IMR-90 (cell line): ENCODE measurements around the gene ZNF407. TPM values are rescaled to one million over a fixed set of nuclear protein-coding genes. Genes with fewer than 3 reads are reported as not detected.

Experiments
- ATAC-seq: fragments of 200-7000 bp; cut with Tn5 transposase; 2 replicates; pipeline ENCODE4 v1.9.1; 2020; ENCODE audit warnings: low read depth, mild to moderate bottlenecking, moderate library complexity
- BruUV-seq: library from RNA; stranded (reverse); fragments of 400-500 nt; replicated peaks from 2 replicates; lab custom pipeline; 2021; lab: Mats Ljungman, UMichigan
- CTCF ChIA-PET: fragments of 300-600 bp; formaldehyde crosslinking; extraction: SDS; loops from one replicate; lab custom pipeline; 2021; ENCODE audit warnings: antibody characterized with exemption; lab: Yijun Ruan, JAX
- POLR2A ChIA-PET: fragments of 300-600 bp; sonication (Branson Sonifier 250); formaldehyde crosslinking; loops from one replicate; lab custom pipeline; 2022; ENCODE audit warnings: antibody characterized with exemption; ENCODE audit not compliant: unreplicated experiment; lab: Charles Lee
- DNase-seq: peaks from one replicate; pipeline ENCODE4 v3.0.0; 2013
- H2AFZ ChIP-seq: replicated peaks from 2 replicates; pipeline ENCODE3; 2013; ENCODE audit warnings: low read length, mild to moderate bottlenecking; ENCODE audit not compliant: poor library complexity
- H2AK5ac ChIP-seq: 2 replicates; pipeline ENCODE4 v1.6.1; 2013; ENCODE audit warnings: low read depth, low read length, inconsistent platforms
- H2AK9ac ChIP-seq: replicated peaks from 2 replicates; pipeline ENCODE3; 2013; ENCODE audit warnings: mild to moderate bottlenecking, low read depth, low read length, moderate library complexity; ENCODE audit not compliant: poor library complexity
- H2BK120ac ChIP-seq: 2 replicates; pipeline ENCODE4 v1.6.1; 2013; ENCODE audit warnings: low read depth, low read length, inconsistent platforms
- H2BK15ac ChIP-seq: 3 replicates; pipeline ENCODE4 v1.6.1; 2013; ENCODE audit warnings: low read depth, low read length, inconsistent platforms
- H2BK20ac ChIP-seq: 2 replicates; pipeline ENCODE4 v1.6.1; 2013; ENCODE audit warnings: low read depth, mild to moderate bottlenecking, inconsistent platforms, low read length, moderate library complexity
- H2BK5ac ChIP-seq: 2 replicates; pipeline ENCODE4 v1.6.1; 2013; ENCODE audit warnings: mild to moderate bottlenecking, low read depth, low read length, inconsistent platforms; ENCODE audit not compliant: poor library complexity, severe bottlenecking
- H3K14ac ChIP-seq: replicated peaks from 2 replicates; pipeline ENCODE4 v1.6.1; 2013; ENCODE audit warnings: low read depth, low read length, inconsistent platforms
- H3K18ac ChIP-seq: 2 replicates; pipeline ENCODE4 v1.6.1; 2013; ENCODE audit warnings: low read depth, low read length, control low read depth
- H3K23ac ChIP-seq: 2 replicates; pipeline ENCODE4 v1.6.1; 2013; ENCODE audit warnings: low read depth, low read length, inconsistent platforms
- H3K27ac ChIP-seq: 2 replicates; pipeline ENCODE4 v1.5.1; 2013; ENCODE audit warnings: mild to moderate bottlenecking, control low read depth, low read length; ENCODE audit not compliant: insufficient read depth
- H3K27me3 ChIP-seq: 2 replicates; pipeline ENCODE4 v1.6.1; 2013; ENCODE audit warnings: low read length; ENCODE audit not compliant: control insufficient read depth, insufficient read depth
- H3K36me3 ChIP-seq: 2 replicates; pipeline ENCODE4 v1.6.1; 2013; ENCODE audit warnings: low read length, mixed read lengths; ENCODE audit not compliant: control insufficient read depth, insufficient read depth
- H3K4ac ChIP-seq: 2 replicates; pipeline ENCODE4 v1.6.1; 2013; ENCODE audit warnings: low read depth, low read length, inconsistent platforms
- H3K4me1 ChIP-seq: 2 replicates; pipeline ENCODE4 v1.6.1; 2013; ENCODE audit warnings: low read length, mixed read lengths; ENCODE audit not compliant: control insufficient read depth, insufficient read depth
- H3K4me2 ChIP-seq: 2 replicates; pipeline ENCODE4 v1.6.1; 2013; ENCODE audit warnings: low read depth, mild to moderate bottlenecking, control low read depth, low read length, moderate library complexity
- H3K4me3 ChIP-seq: 2 replicates; pipeline ENCODE4 v1.5.1; 2013; ENCODE audit warnings: low read depth, mild to moderate bottlenecking, control low read depth, low read length, moderate library complexity; ENCODE audit not compliant: insufficient read depth
- H3K56ac ChIP-seq: 2 replicates; pipeline ENCODE4 v1.6.1; 2013; ENCODE audit warnings: low read length, inconsistent platforms; ENCODE audit not compliant: insufficient read depth; ENCODE audit errors: extremely low read depth
- H3K79me1 ChIP-seq, 2 experiments: 2 replicates each; pipeline ENCODE4 v1.6.1; 2013; ENCODE audit warnings: low read length in 2 of 2, inconsistent platforms in 1 of 2, low read depth in 1 of 2
- H3K9ac ChIP-seq: 2 replicates; pipeline ENCODE4 v1.6.1; 2013; ENCODE audit warnings: low read depth, low read length, control low read depth
- H3K9me1 ChIP-seq: 2 replicates; pipeline ENCODE4 v1.6.1; 2013; ENCODE audit warnings: low read length, inconsistent platforms; ENCODE audit not compliant: insufficient read depth
- H3K9me3 ChIP-seq: 2 replicates; pipeline ENCODE4 v1.6.1; 2013; ENCODE audit warnings: low read length; ENCODE audit not compliant: control insufficient read depth, insufficient read depth
- H4K20me1 ChIP-seq: 2 replicates; pipeline ENCODE4 v1.6.1; 2013; ENCODE audit warnings: low read length, inconsistent platforms; ENCODE audit not compliant: insufficient read depth
- H4K5ac ChIP-seq: 2 replicates; pipeline ENCODE4 v1.6.1; 2013; ENCODE audit warnings: mild to moderate bottlenecking, low read depth, low read length, control low read depth
- H4K8ac ChIP-seq, 2 experiments: 2 replicates each; pipeline ENCODE4 v1.6.1; 2013; ENCODE audit warnings: low read depth in 2 of 2, low read length in 2 of 2, control low read depth in 1 of 2, inconsistent platforms in 1 of 2
- H4K91ac ChIP-seq: 2 replicates; pipeline ENCODE4 v1.6.1; 2013; ENCODE audit warnings: low read depth, low read length, inconsistent platforms; ENCODE audit not compliant: insufficient read depth
- BHLHE40 ChIP-seq: fragments of 150-350 bp; IDR thresholded peaks from 2 replicates; pipeline ENCODE4 v1.6.1; 2016; ENCODE audit warnings: mild to moderate bottlenecking, low read depth, low read length
- CEBPB ChIP-seq: IDR thresholded peaks from 2 replicates; pipeline ENCODE4 v1.6.1; 2012; ENCODE audit warnings: low read depth, low read length, improper control_type of control experiment
- CHD1 ChIP-seq: IDR thresholded peaks from 2 replicates; pipeline ENCODE4 v1.6.1; 2012; ENCODE audit warnings: low read depth, low read length, improper control_type of control experiment
- FOS ChIP-seq: fragments of 150-350 bp; IDR thresholded peaks from 2 replicates; pipeline ENCODE4 v1.6.1; 2016; ENCODE audit warnings: low read depth, low read length
- MAFK ChIP-seq: IDR thresholded peaks from 2 replicates; pipeline ENCODE4 v1.6.1; 2012; ENCODE audit warnings: low read depth, low read length, improper control_type of control experiment
- MAZ ChIP-seq: IDR thresholded peaks from 2 replicates; pipeline ENCODE4 v1.6.1; 2012; ENCODE audit warnings: low read depth, mild to moderate bottlenecking, low read length, improper control_type of control experiment, moderate library complexity, borderline replicate concordance
- MXI1 ChIP-seq: IDR thresholded peaks from 2 replicates; pipeline ENCODE4 v1.6.1; 2012; ENCODE audit warnings: low read depth, mild to moderate bottlenecking, low read length, moderate library complexity, borderline replicate concordance
- NFE2L2 ChIP-seq: fragments of 150-350 bp; IDR thresholded peaks from 2 replicates; pipeline ENCODE4 v1.6.1; 2016; ENCODE audit warnings: low read depth, mild to moderate bottlenecking, low read length
- POLR2A ChIP-seq: IDR thresholded peaks from 2 replicates; pipeline ENCODE4 v1.6.1; 2012; ENCODE audit warnings: mild to moderate bottlenecking, low read depth, low read length
- RCOR1 ChIP-seq: IDR thresholded peaks from 2 replicates; pipeline ENCODE4 v1.6.1; 2012; ENCODE audit warnings: mild to moderate bottlenecking, low read length, improper control_type of control experiment; ENCODE audit not compliant: insufficient replicate concordance
- SMC3 ChIP-seq: fragments of 150-350 bp; IDR thresholded peaks from 2 replicates; pipeline ENCODE4 v1.6.1; 2016; ENCODE audit warnings: low read depth, mild to moderate bottlenecking, antibody characterized with exemption, low read length, moderate library complexity
- WGBS, 2 experiments: methylation state at CpG; one replicate each; pipeline versions ENCODE4 v1.1.5 to v1.1.7; 2013; ENCODE audit warnings: missing lambda C conversion rate in 2 of 2; ENCODE audit not compliant: insufficient read length in 1 of 2; ENCODE audit errors: extremely low coverage in 2 of 2; 5-methylcytosine and 5-hydroxymethylcytosine counted together
- dilution Hi-C: fragments of 300-500 bp; cut with HindIII; formaldehyde crosslinking; loops from one replicate; pipeline ENCODE4 v1.14.3; 2018; ENCODE audit warnings: low sequenced_read_pairs; ENCODE audit not compliant: unreplicated experiment
- in situ Hi-C: fragments of 300-500 bp; cut with MboI; formaldehyde crosslinking; loops from 3 replicates; pipeline ENCODE4 v1.14.3; 2019; ENCODE audit warnings: low sequenced_read_pairs, inconsistent platforms, mixed read lengths
- intact Hi-C: fragments of 100-400 bp; cut with micrococcal nuclease; formaldehyde crosslinking; loops from 2 replicates; pipeline ENCODE4 v1.10.0; 2022
- polyA plus RNA-seq, 3 experiments: library from polyadenylated mRNA; depleted of rRNA; stranded (reverse); fragments of >200 nt; gene quantifications; 2 replicates each; pipeline ENCODE4 v1.2.3, GENCODE V29; 2012; ENCODE audit warnings: low replicate concordance in 1 of 3
- total RNA-seq: library from RNA; depleted of rRNA; stranded (reverse); fragments of >200 nt; gene quantifications from 2 replicates; pipeline ENCODE4 v1.2.3, GENCODE V29; 2012
- TF ChIP-seq, protein P1 (sequence below): conservative IDR thresholded peaks from 2 replicates; pipeline ENCODE4 v1.5.1; 2012; ENCODE audit warnings: mild to moderate bottlenecking, low read depth, low read length, improper control_type of control experiment
- TF ChIP-seq, protein P2 (sequence below): fragments of 150-350 bp; IDR thresholded peaks from 2 replicates; pipeline ENCODE4 v1.6.1; 2017; ENCODE audit warnings: mild to moderate bottlenecking, antibody characterized with exemption, low read length, low read depth

The ZNF407 gene
- total and polyA plus RNA-seq, 2 of the 4 experiments (the other 2 are of a cell fraction) = 3.1 to 20.1 TPM

- Histone ChIP-seq H3K9me3 (no peaks in the 10 kb centered on the region), H3K4me1 (no peaks in the 10 kb centered on the region), H3K4me3 (no peak overlapping the region), H4K91ac (no peak overlapping the region), H3K27ac (no peak overlapping the region), H2AK5ac (no peak overlapping the region), H3K36me3 (no peaks in the 10 kb centered on the region), H3K23ac (no peak overlapping the region), H2BK120ac (no peak overlapping the region), H3K79me1 (peaks cover 3 to 12% of the 10 kb centered on the region in 2 experiments; a peak in 2 of 4 replicates), H3K4ac (no peak overlapping the region), H3K9ac (no peak overlapping the region), H2BK5ac (no peak overlapping the region), H3K18ac (no peak overlapping the region), H4K20me1 (no peaks in the 10 kb centered on the region), H3K9me1 (peaks cover 4% of the 10 kb centered on the region; the same call in 1 of the 2 replicates), H4K8ac (no peak overlapping the region), H4K5ac (no peak overlapping the region), H3K4me2 (no peak overlapping the region), H3K56ac (no peak overlapping the region), H3K14ac (no peak overlapping the region), H2AFZ (no peak overlapping the region), H2BK20ac (no peak overlapping the region), H3K27me3 (no peaks in the 10 kb centered on the region), H2AK9ac (no peak overlapping the region), H2BK15ac (no peak overlapping the region)
- no peak for DNase-seq
- intact Hi-C loops = no loop called here
- no TSS peak for BruUV-seq
- POLR2A ChIA-PET = no interaction called here
- in situ Hi-C loops = no loop called here
- ATAC-seq = no peak
- CTCF ChIA-PET = no interaction called here
- TF ChIP-seq MXI1 (no peak), SMC3 (no peak), FOS (no peak), CHD1 (no peak), CEBPB (no peak), POLR2A (no peak), NFE2L2 (no peak), MAFK (no peak), BHLHE40 (no peak), RCOR1 (no peak), MAZ (no peak)
- TF ChIP-seq, protein P1, sequence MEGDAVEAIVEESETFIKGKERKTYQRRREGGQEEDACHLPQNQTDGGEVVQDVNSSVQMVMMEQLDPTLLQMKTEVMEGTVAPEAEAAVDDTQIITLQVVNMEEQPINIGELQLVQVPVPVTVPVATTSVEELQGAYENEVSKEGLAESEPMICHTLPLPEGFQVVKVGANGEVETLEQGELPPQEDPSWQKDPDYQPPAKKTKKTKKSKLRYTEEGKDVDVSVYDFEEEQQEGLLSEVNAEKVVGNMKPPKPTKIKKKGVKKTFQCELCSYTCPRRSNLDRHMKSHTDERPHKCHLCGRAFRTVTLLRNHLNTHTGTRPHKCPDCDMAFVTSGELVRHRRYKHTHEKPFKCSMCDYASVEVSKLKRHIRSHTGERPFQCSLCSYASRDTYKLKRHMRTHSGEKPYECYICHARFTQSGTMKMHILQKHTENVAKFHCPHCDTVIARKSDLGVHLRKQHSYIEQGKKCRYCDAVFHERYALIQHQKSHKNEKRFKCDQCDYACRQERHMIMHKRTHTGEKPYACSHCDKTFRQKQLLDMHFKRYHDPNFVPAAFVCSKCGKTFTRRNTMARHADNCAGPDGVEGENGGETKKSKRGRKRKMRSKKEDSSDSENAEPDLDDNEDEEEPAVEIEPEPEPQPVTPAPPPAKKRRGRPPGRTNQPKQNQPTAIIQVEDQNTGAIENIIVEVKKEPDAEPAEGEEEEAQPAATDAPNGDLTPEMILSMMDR = no peak
- TF ChIP-seq, protein P2, sequence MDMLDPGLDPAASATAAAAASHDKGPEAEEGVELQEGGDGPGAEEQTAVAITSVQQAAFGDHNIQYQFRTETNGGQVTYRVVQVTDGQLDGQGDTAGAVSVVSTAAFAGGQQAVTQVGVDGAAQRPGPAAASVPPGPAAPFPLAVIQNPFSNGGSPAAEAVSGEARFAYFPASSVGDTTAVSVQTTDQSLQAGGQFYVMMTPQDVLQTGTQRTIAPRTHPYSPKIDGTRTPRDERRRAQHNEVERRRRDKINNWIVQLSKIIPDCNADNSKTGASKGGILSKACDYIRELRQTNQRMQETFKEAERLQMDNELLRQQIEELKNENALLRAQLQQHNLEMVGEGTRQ = no peak
- 100% methylated on average over 1 of the region's 3 CpGs; no CpG with 5 or more reads in 1 of the 2 experiments for WGBS, 2 experiments
- dilution Hi-C loops = no loop called here
Measured at GRCh38 chr18:74709452-74709851, 111.8 kb downstream of the ZNF407 start.
